GM12878 (cell line): ENCODE data around the gene SPATA9. TPM values are rescaled to one million over a fixed set of nuclear protein-coding genes. Genes with fewer than 3 reads are reported as not detected.

Source experiments
- ATAC-seq: fragments of 200-7000 bp; cut with Tn5 transposase; 3 replicates; pipeline ENCODE4 v1.9.1; 2020; ENCODE audit warnings: mild to moderate bottlenecking, moderate library complexity
- BruUV-seq: library from RNA; stranded (reverse); fragments of 400-500 nt; replicated peaks from 2 replicates; lab custom pipeline; 2021; lab: Mats Ljungman, UMichigan
- CTCF ChIA-PET: fragments of 300-600 bp; sonication (Branson Sonifier 250); formaldehyde crosslinking; extraction: SDS; loops from one replicate; lab custom pipeline; 2021; ENCODE audit warnings: inconsistent platforms; lab: Yijun Ruan, JAX
- POLR2A ChIA-PET: fragments of 350-600 bp; formaldehyde crosslinking; extraction: SDS; loops from one replicate; lab custom pipeline; 2021; ENCODE audit warnings: inconsistent platforms; lab: Charles Lee
- RAD21 ChIA-PET: fragments of 300-600 bp; sonication (Branson Sonifier 250); formaldehyde crosslinking; loops from one replicate; lab custom pipeline; 2023; ENCODE audit warnings: antibody characterized with exemption; ENCODE audit not compliant: unreplicated experiment; lab: Charles Lee
- SMC1A ChIA-PET: fragments of 300-600 bp; sonication (Branson Sonifier 250); formaldehyde crosslinking; loops from one replicate; lab custom pipeline; 2023; ENCODE audit not compliant: unreplicated experiment, uncharacterized antibody; lab: Charles Lee
- DNase-seq: peaks from one replicate; pipeline ENCODE4 v3.0.0-alpha.2; 2011; ENCODE audit warnings: low read depth, low spot score
- FAIRE-seq: peaks from 3 replicates; lab custom pipeline; 2011; peaks lifted over from hg19 to GRCh38; lab: Jason Lieb, UNC
- H2AFZ ChIP-seq: 2 replicates; pipeline ENCODE4 v1.6.0; 2011; ENCODE audit warnings: low read depth, low read length, control low read depth; ENCODE audit not compliant: control insufficient read depth
- H3K27ac ChIP-seq: 2 replicates; pipeline ENCODE4 v1.5.1; 2011; ENCODE audit warnings: control low read depth; ENCODE audit not compliant: control insufficient read depth, insufficient read depth
- H3K27me3 ChIP-seq, 2 experiments: replicated peaks in 1 of 2; 2 replicates each; pipeline versions ENCODE4 v1.6.0 to v1.6.1; 2011; ENCODE audit warnings: low read length in 1 of 2; ENCODE audit not compliant: control insufficient read depth in 2 of 2, insufficient read depth in 2 of 2
- H3K36me3 ChIP-seq, 2 experiments: 2 replicates each; pipeline ENCODE4 v1.5.1; 2011; ENCODE audit warnings: low read length in 1 of 2; ENCODE audit not compliant: control insufficient read depth in 2 of 2, insufficient read depth in 2 of 2
- H3K4me1 ChIP-seq: 2 replicates; pipeline ENCODE4 v1.6.1; 2011; ENCODE audit warnings: mild to moderate bottlenecking, low read length, moderate library complexity, mixed read lengths; ENCODE audit not compliant: control insufficient read depth, insufficient read depth
- H3K4me2 ChIP-seq: 2 replicates; pipeline ENCODE4 v1.6.0; 2011; ENCODE audit warnings: control low read depth; ENCODE audit not compliant: control insufficient read depth, insufficient read depth
- H3K4me3 ChIP-seq: fragments of 200-600 bp; sonication (generic); 2 replicates; pipeline ENCODE4 v1.5.1; 2016
- H3K79me2 ChIP-seq: 2 replicates; pipeline ENCODE4 v1.6.0; 2011; ENCODE audit warnings: low read length; ENCODE audit not compliant: control insufficient read depth, insufficient read depth
- H3K9ac ChIP-seq: 2 replicates; pipeline ENCODE4 v1.8.0; 2011; ENCODE audit warnings: low read length, control low read depth, mixed read lengths; ENCODE audit not compliant: control insufficient read depth, insufficient read depth
- H3K9me3 ChIP-seq: replicated peaks from 3 replicates; pipeline ENCODE4 v1.5.1; 2011; ENCODE audit warnings: mild to moderate bottlenecking, low read length; ENCODE audit not compliant: control insufficient read depth, insufficient read depth
- H4K20me1 ChIP-seq: 2 replicates; pipeline ENCODE4 v1.6.0; 2011; ENCODE audit not compliant: control insufficient read depth, insufficient read depth
- BACH1 ChIP-seq: fragments of 450-650 bp; IDR thresholded peaks from 2 replicates; pipeline ENCODE4 v1.6.1; 2017; ENCODE audit warnings: mild to moderate bottlenecking, borderline replicate concordance
- DPF2 ChIP-seq: fragments of 450-650 bp; IDR thresholded peaks from 2 replicates; pipeline ENCODE4 v1.6.1; 2017; ENCODE audit warnings: mild to moderate bottlenecking
- EED ChIP-seq: sonication (generic); IDR thresholded peaks from 2 replicates; pipeline ENCODE4 v1.6.1; 2016; ENCODE audit warnings: antibody characterized with exemption, low read depth
- HCFC1 ChIP-seq: fragments of 150-350 bp; IDR thresholded peaks from 2 replicates; pipeline ENCODE4 v1.6.1; 2014; ENCODE audit warnings: low read length
- RUNX3 ChIP-seq: IDR thresholded peaks from 2 replicates; pipeline ENCODE4 v1.6.1; 2012; ENCODE audit warnings: low read length, inconsistent platforms
- SRF ChIP-seq, 2 experiments: IDR thresholded peaks; 2 replicates each; pipeline ENCODE4 v1.6.1; 2011; ENCODE audit warnings: low read depth in 2 of 2, low read length in 2 of 2, mild to moderate bottlenecking in 1 of 2, moderate library complexity in 1 of 2
- TARDBP ChIP-seq: IDR thresholded peaks from 2 replicates; pipeline ENCODE4 v1.6.1; 2016; ENCODE audit warnings: borderline replicate concordance
- WGBS: methylation state at CpG from one replicate; pipeline ENCODE4 v1.1.6; 2016; ENCODE audit warnings: low lambda C conversion rate; ENCODE audit not compliant: insufficient replicate concordance, insufficient coverage; ENCODE audit errors: missing lambda C conversion rate; 5-methylcytosine and 5-hydroxymethylcytosine counted together
- in situ Hi-C: fragments of 300-500 bp; cut with MboI; formaldehyde crosslinking; loops from 9 replicates; pipeline ENCODE4 v1.14.3; 2018; ENCODE audit warnings: mixed read lengths
- intact Hi-C: fragments of 100-400 bp; cut with micrococcal nuclease; formaldehyde crosslinking; loops from one replicate; pipeline ENCODE4 v1.14.2; 2022; ENCODE audit not compliant: unreplicated experiment
- polyA plus RNA-seq, 11 experiments: library from polyadenylated mRNA; depleted of rRNA in 4 of 11; unstranded in 6 of 11; stranded (reverse) in 5 of 11; fragments of >200 nt; fragmentation: Nextera tagmentation in 4 of 11; fragmentation: Illumina TruSeq in 1 of 11; extraction: Ambion mirVana in 4 of 11; extraction: Trizol in 1 of 11; gene quantifications; 1 replicate in 1 of 11; 2 replicates in 10 of 11; pipeline versions ENCODE4 v1.2.1 to v1.2.3, GENCODE V29; 2011 to 2016; ENCODE audit warnings: inconsistent platforms in 2 of 11, missing spikeins in 2 of 11, low read depth in 1 of 11
- total RNA-seq, 4 experiments: library from RNA; depleted of rRNA in 3 of 4; stranded (reverse); fragments of >200 nt in 3 of 4; fragmentation: Illumina TruSeq in 1 of 4; extraction: Trizol in 1 of 4; gene quantifications; 2 replicates each; pipeline versions ENCODE4 v1.2.1 to v1.2.3, GENCODE V29; 2013 to 2021
- TF ChIP-seq, protein P1 (sequence below): IDR thresholded peaks from 2 replicates; pipeline ENCODE4 v1.6.1; 2012; ENCODE audit warnings: low read depth, low read length, improper control_type of control experiment
- TF ChIP-seq, protein P2 (sequence below): IDR thresholded peaks from 2 replicates; pipeline ENCODE4 v1.6.1; 2011; ENCODE audit warnings: low read depth, mild to moderate bottlenecking, low read length, moderate library complexity, borderline replicate concordance; ENCODE audit errors: extremely low read depth
- TF ChIP-seq, protein P3 (sequence below): fragments of 450-650 bp; IDR thresholded peaks from 2 replicates; pipeline ENCODE4 v1.6.1; 2016; ENCODE audit warnings: mild to moderate bottlenecking

The SPATA9 gene
- total and polyA plus RNA-seq, 10 of the 15 experiments (the other 5 are each of a cell fraction or from before 2014, with no cell fraction given), result 0.11 to 0.49 (median 0.16) TPM; not detected in 1

DNA sequence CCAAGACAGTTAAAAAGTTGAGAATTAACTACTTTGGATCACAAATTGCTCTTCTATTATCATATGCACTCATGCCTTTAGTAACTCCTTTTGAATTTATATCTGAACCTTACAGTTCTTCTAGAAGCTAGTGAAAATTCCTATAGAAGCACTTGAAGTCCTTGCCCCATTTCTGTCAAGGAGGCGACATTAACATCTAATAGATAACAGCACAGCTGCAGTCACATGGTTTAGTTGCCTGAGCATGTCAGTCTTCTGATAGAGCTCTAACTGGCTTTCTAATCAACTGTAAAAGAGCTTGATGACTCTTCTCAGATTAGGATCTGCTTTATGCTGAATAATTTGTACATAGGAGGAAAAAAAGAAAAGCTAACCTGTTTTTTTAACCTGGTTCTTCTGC is 27.2 kb downstream of the SPATA9 start:
- no peak for FAIRE-seq
- Histone ChIP-seq H2AFZ (no peak overlapping the region), H3K4me3 (no peak overlapping the region), H3K9ac (no peak overlapping the region), H4K20me1 (no peaks in the 10 kb centered on the region), H3K27ac (no peak overlapping the region), H3K27me3 (no peaks in the 10 kb centered on the region), H3K9me3 (no peaks in the 10 kb centered on the region), H3K4me2 (no peak overlapping the region), H3K36me3 (no peaks in the 10 kb centered on the region), H3K4me1 (no peaks in the 10 kb centered on the region), H3K79me2 (no peaks in the 10 kb centered on the region)
- no peak for ATAC-seq
- TF ChIP-seq, protein P1, sequence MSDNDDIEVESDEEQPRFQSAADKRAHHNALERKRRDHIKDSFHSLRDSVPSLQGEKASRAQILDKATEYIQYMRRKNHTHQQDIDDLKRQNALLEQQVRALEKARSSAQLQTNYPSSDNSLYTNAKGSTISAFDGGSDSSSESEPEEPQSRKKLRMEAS, result no peak
- TF ChIP-seq HCFC1, result no peak
- TF ChIP-seq, protein P2, sequence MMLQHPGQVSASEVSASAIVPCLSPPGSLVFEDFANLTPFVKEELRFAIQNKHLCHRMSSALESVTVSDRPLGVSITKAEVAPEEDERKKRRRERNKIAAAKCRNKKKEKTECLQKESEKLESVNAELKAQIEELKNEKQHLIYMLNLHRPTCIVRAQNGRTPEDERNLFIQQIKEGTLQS, result no peak
- TF ChIP-seq RUNX3, result no peak
- no peak for TF ChIP-seq SRF (IDR thresholded peaks at IDR 0.05; ENCODE audit: low read depth in 2 of 2, low read length in 2 of 2)
- no peak for TF ChIP-seq DPF2
- TF ChIP-seq TARDBP, result no peak
- TF ChIP-seq, protein P3, sequence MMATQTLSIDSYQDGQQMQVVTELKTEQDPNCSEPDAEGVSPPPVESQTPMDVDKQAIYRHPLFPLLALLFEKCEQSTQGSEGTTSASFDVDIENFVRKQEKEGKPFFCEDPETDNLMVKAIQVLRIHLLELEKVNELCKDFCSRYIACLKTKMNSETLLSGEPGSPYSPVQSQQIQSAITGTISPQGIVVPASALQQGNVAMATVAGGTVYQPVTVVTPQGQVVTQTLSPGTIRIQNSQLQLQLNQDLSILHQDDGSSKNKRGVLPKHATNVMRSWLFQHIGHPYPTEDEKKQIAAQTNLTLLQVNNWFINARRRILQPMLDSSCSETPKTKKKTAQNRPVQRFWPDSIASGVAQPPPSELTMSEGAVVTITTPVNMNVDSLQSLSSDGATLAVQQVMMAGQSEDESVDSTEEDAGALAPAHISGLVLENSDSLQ, result no peak
- TF ChIP-seq BACH1, result no peak
- TF ChIP-seq EED, result no peak
- ChIA-PET SMC1A (interaction anchor here (0.6 to 1.9 kb wide), 10 partner anchors 9 to 1150 kb away, joined by 3 to 6 read pairs (median 4); partner anchors contain the start of gene RFESD), POLR2A (interaction anchor here (0.8 to 1.5 kb wide), 3 partner anchors 9 to 134 kb away, joined by 3 to 10 read pairs (median 3); partner anchors contain the start of gene RFESD), CTCF (interaction anchor here (0.6 to 1.6 kb wide), 10 partner anchors 9 to 1529 kb away, joined by 3 to 6 read pairs (median 3); partner anchors contain the start of gene RFESD), RAD21 (interaction anchor here (1.2 to 1.6 kb wide), 3 partner anchors 9 to 125 kb away, joined by 4 to 6 read pairs (median 4); no protein-coding TSS in a partner anchor)
- 100% methylated on average over 1 of the region's 1 CpG for WGBS
- in situ Hi-C loops (no loop called here), intact Hi-C loops (no loop called here)
- no TSS peak for BruUV-seq
- no peak for DNase-seq
